ENCODE data around the gene DENND2A.

DNA sequence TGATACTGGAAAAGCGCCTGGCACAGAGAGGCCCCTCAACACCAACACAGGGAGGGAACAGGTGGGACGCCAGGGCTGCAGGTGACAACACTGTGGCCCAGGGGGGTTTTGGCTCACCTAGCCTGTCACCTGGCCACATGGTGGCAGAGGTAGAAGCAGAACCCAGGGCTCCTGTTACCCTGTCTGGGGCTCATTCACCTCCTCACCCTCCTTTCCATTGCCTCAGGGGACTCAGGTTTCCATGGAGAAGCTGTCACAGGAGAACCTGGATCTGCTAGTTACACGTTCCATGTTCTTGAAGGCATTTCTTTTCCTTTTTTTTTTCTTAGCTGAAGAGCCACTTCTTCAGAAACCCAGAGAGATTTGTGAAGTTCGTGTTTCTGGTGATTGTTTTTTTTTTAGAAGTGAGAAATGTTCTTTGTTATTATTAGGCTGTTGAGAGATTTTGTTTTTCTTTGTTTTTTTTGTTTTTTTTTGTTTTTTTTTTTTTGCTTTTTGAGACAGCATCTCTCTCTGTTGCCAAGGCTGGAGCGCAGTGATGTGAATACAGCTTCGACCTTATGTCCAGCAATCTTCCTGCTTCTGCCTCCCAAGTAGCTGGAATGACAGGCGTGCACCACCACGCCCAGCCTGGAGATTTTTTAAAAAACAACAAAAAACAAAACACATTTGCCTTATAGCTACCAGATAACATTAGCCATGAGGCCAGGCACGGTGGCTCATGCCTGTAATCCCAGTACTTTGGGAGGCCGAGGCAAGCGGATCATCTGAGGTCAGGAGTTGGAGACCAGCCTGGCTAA is 16.0 kb downstream of the DENND2A start:
- TF ChIP-seq CTCF (conservative IDR thresholded peaks at IDR 0.05; ENCODE audit: low read depth, low read length) (no peak), EZH2 (IDR thresholded peaks at IDR 0.05; ENCODE audit: borderline replicate concordance, low read depth, low read length, poor library complexity, severe bottlenecking) (no peak)
